ENCODE data around the gene SECISBP2. TPM values are rescaled to one million over a fixed set of nuclear protein-coding genes. Genes with fewer than 3 reads are reported as not detected.
"Not testable (repeated sequence)": the region's sequence is repeated elsewhere in the genome, so short reads cannot be mapped to it uniquely, and the experiment has no call there.

Gene SECISBP2
- total and polyA plus RNA-seq, 2 donors (not counting 1 experiment from before 2014, with no cell fraction given), result 56.6 to 124 TPM

- Histone ChIP-seq H4K20me1 (ENCODE audit: control insufficient read depth, insufficient read depth, low read length, poor library complexity, severe bottlenecking) (no peaks in the 10 kb centered on the region), H3K9ac (ENCODE audit: low read length) (no peak overlapping the region), H3K9me3 (ENCODE audit: control extremely low read depth in 1 of 3, control insufficient read depth in 2 of 3, insufficient read depth in 1 of 3, low read length in 2 of 3) (peaks cover 0 to under 1% (median 0%) of the 10 kb centered on the region in 3 donors), H3K79me2 (ENCODE audit: control insufficient read depth, insufficient read depth, low read length) (no peaks in the 10 kb centered on the region), H3K4me1 (ENCODE audit: control insufficient read depth in 2 of 2, insufficient read depth in 2 of 2, low read length in 2 of 2) (no peaks in the 10 kb centered on the region), H3K27ac (ENCODE audit: low read length in 2 of 2) (no peak overlapping the region), H2AFZ (ENCODE audit: insufficient read depth, low read depth, low read length, poor library complexity, severe bottlenecking) (no peak overlapping the region), H3K4me2 (replicated peaks; ENCODE audit: low read depth, low read length, poor library complexity, severe bottlenecking) (no peak overlapping the region), H3K4me3 (ENCODE audit: control extremely low read depth in 1 of 5, extremely low read depth in 1 of 5, insufficient read depth in 1 of 5, low read depth in 2 of 5, low read length in 4 of 5) (no peak overlapping the region), H3K27me3 (replicated peaks in 1 of 4; ENCODE audit: control extremely low read depth in 1 of 4, control insufficient read depth in 3 of 4, insufficient read depth in 4 of 4, low read length in 3 of 4) (no peaks in the 10 kb centered on the region), H3K36me3 (replicated peaks in 1 of 2; ENCODE audit: control extremely low read depth in 1 of 2, control insufficient read depth in 1 of 2, extremely low read depth in 1 of 2, insufficient read depth in 2 of 2, low read length in 1 of 2) (no peaks in the 10 kb centered on the region)
- no CpG with 5 or more reads among the region's 2 CpGs for WGBS (ENCODE audit: insufficient coverage)
- ChIA-PET POLR2A (no interaction called here), CTCF (no interaction called here)
- Mint-ChIP-seq H3K27me3 (peaks cover 4% of the 10 kb centered on the region), H3K4me1 (no peaks in the 10 kb centered on the region), H3K27ac (no peak overlapping the region), H3K4me3 (no peak overlapping the region), H3K9me3 (ENCODE audit: insufficient read depth) (no peaks in the 10 kb centered on the region)
- DNase-seq (no peak), ATAC-seq (ENCODE audit: low read depth) (no peak)
- intact Hi-C loops (cut with micrococcal nuclease), result no loop called here
- no peak for TF ChIP-seq EZH2 (IDR thresholded peaks at IDR 0.05; ENCODE audit: borderline replicate concordance, insufficient read depth, low read depth, low read length, poor library complexity, severe bottlenecking)
- no peak for TF ChIP-seq CTCF (IDR thresholded peaks at IDR 0.05)
Observed at GRCh38 chr9:89281106-89281505, 37.2 kb upstream of the SECISBP2 start.

- H3K79me2 ChIP-seq (ENCODE audit: control insufficient read depth, insufficient read depth, low read length); H3K27ac Mint-ChIP-seq; H3K27me3 Mint-ChIP-seq; ATAC-seq (ENCODE audit: low read depth); H4K20me1 ChIP-seq (ENCODE audit: control insufficient read depth, insufficient read depth, low read length, poor library complexity, severe bottlenecking); H3K4me1 ChIP-seq (ENCODE audit: control insufficient read depth in 2 of 2, insufficient read depth in 2 of 2, low read length in 2 of 2); intact Hi-C loops (cut with micrococcal nuclease); CTCF ChIA-PET; POLR2A ChIA-PET; H3K9me3 ChIP-seq (ENCODE audit: control extremely low read depth in 1 of 3, control insufficient read depth in 2 of 3, insufficient read depth in 1 of 3, low read length in 2 of 3); H3K27ac ChIP-seq (ENCODE audit: low read length in 2 of 2); H3K36me3 ChIP-seq (replicated peaks in 1 of 2; ENCODE audit: control extremely low read depth in 1 of 2, control insufficient read depth in 1 of 2, extremely low read depth in 1 of 2, insufficient read depth in 2 of 2, low read length in 1 of 2); H3K4me1 Mint-ChIP-seq; DNase-seq; H3K27me3 ChIP-seq (replicated peaks in 1 of 4; ENCODE audit: control extremely low read depth in 1 of 4, control insufficient read depth in 3 of 4, insufficient read depth in 4 of 4, low read length in 3 of 4); H3K9me3 Mint-ChIP-seq (ENCODE audit: insufficient read depth): not testable (repeated sequence)
- H2AFZ ChIP-seq (ENCODE audit: insufficient read depth, low read depth, low read length, poor library complexity, severe bottlenecking), result peak overlapping the region; percentile 58
- peak overlapping the region; percentile 47 for H3K4me2 ChIP-seq (replicated peaks; ENCODE audit: low read depth, low read length, poor library complexity, severe bottlenecking)
- WGBS (ENCODE audit: insufficient coverage), result 58% methylated on average over 39 of the region's 42 CpGs
- peak overlapping the region in 4 of 5 experiments; percentile 7 to 46 (median 30) for H3K4me3 ChIP-seq (ENCODE audit: control extremely low read depth in 1 of 5, extremely low read depth in 1 of 5, insufficient read depth in 1 of 5, low read depth in 2 of 5, low read length in 4 of 5)
- H3K9ac ChIP-seq (ENCODE audit: low read length), result peak overlapping the region; percentile 43
- peak overlapping the region; percentile 54 for H3K4me3 Mint-ChIP-seq
Observed at GRCh38 chr9:89282248-89282968, 35.9 kb upstream of the SECISBP2 start.
